GM19035 (cell line): ENCODE results near the gene CELF3.

Experiments
- ATAC-seq: cut with Tn5 transposase; IDR thresholded peaks from one replicate; pipeline ENCODE4 v1.9.1; 2021; ENCODE audit not compliant: unreplicated experiment

Gene CELF3

DNA sequence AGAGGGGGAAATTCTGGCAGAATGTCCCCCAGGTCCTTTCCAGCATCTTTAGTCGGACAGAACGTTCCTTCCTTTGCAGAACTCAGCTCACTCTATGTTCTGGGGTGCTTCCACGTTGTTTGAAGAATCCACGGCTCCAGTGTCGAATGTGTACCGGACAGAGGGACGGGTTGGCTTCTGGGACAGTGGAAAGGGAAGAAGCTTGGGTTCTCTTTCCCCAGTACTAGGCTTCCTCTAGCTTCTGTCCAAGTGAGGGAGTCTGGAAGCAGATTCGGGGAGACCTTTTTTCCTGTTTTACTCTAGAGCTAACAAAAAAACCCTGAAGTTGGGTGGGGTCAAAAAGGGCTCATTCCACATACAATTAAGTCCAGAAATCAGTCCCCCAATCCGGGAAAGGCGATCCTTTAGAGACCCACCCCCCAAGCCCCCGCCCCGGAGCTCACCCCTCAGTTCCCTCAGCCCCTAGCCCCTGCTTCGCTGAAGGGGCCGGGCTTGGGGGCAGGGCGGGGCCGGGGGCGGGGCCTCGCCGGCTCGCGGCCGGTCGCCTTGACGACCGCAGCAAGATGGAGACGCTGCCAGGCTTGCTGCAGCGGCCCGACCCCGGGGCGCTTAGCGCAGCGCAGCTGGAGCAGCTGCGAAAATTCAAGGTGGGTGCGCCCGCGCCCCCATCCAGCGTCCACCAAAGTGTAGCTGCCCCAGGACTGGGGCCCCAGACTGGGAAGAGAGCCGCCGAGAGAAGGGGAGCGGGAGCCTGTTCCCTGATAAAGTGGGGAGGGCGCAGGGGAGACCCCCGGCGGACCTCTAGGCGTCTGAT, 4.6 kb upstream of the CELF3 start, which contains the start of gene RIIAD1:
TSS of gene RIIAD1 (plus strand) at position 549 of the 814 bp plus-strand sequence. CDS start at position 564, 15 bp downstream.
- no peak for ATAC-seq

DNA sequence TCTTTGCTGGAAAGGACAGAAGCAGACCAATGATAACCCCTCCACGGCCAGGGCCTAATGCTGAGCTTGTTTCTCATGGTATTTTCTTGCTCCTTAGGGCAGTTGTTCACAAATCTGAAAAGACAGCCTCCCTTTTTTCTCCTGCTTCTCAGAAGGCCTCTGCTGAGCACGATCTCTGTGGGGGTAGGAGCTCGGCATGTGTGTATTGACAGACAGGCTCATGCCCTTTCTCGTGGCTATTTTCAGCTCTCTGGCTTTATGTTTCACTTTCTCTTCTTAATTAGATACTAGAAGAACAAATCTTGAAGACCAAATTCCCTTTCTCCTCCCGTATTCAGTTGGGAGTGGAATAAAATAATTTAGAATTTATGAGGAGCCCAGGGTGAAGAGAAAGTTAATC, 4.0 kb upstream of the CELF3 start:
- no peak for ATAC-seq

GRCh38 chr1:151720125-151720524, 3.5 kb upstream of the CELF3 start:
- ATAC-seq = no peak

- ATAC-seq = no peak
Measured at GRCh38 chr1:151718666-151719065, 2.1 kb upstream of the CELF3 start.

DNA sequence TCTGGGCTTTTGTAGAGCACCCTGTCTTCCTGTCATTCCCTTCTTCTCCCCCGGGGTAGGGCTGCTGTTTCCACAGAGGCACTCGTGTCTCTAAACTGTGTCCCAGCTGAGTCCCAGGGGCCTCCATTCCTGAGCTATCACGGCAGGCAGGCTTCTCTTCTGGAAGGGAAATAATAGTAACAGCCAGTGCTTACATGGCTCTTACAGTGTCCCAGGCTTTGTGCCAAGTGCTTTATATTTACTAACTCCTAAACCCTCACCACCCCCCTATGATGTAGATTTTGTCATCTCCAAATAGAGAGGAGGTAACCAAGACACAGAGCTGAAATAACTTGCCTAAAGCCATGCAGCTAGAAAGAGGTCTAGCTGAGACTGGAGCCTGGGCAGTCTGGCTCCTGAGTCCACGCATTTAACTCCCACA, 1.4 kb upstream of the CELF3 start:
- ATAC-seq = no peak

GRCh38 chr1:151716405-151716762, 219 bp downstream of the CELF3 start:
- ATAC-seq = no peak

GRCh38 chr1:151715726-151716404, 738 bp downstream of the CELF3 start:
- ATAC-seq = no peak

DNA sequence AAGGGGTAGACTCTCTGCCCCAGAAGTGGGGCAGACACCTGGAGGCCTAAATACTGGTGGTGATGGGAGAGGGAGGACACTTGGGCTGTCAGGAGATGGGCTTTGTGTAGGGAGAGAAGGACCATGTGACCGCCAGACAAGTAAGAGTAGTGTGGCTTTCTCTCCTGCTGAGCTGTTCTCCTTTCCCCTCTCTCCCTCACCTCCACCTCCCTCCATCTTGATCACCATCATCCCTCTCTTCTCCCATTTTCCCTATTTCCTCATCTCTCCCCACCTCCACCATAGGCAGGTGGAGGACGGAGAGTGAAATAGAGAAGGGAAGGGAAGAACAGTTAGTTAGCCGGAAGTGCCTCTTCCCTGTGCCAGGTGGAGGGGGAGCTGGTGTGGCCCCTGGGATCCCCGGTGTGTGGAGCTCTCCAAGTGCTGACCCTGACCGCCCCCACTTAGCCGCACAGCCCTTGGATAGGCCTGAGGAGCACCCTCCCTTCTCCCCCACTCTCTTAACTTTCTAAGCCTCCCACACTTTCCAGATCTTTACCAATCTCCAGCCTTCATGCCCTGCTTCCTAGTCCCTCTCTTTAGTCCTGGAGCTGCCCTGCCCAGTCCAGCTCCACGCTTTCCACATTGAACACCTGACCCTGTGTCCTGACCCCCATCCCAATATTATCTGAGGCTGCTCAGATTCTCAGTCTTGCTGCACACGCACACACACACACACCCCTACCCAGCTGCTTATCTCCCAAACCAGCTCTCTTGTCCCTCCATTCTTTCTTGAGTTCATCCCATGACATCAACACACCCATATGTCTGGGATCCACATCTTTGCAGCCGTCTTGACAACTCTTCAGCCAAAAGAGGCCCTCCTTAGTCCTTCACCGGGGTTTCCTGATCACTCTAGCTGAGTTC, 1.5 kb downstream of the CELF3 start:
- no peak for ATAC-seq

DNA sequence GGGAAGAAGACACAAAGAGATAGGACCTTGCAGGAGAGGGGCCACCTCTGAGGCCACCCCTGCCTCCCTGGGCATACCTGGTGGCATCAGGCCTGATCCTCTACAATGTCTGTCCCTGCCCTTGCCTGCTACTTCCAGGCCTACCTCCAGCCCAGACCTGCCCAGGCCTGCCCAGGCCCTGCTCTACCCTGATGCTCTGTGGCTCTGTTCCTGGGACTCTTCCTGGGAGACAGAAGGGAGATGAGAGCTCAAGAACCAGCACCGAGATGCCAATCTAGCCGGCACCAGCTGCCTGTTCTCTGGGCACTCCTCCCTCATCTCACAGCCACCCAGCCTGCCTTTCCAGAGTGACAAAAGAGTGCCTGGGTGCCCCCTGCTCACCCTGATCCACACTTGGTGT, 2.7 kb downstream of the CELF3 start:
- no peak for ATAC-seq

GRCh38 chr1:151713044-151713443, 3.6 kb downstream of the CELF3 start:
- ATAC-seq = no peak

- ATAC-seq = no peak
Measured at GRCh38 chr1:151711951-151712350, 4.7 kb downstream of the CELF3 start.

DNA sequence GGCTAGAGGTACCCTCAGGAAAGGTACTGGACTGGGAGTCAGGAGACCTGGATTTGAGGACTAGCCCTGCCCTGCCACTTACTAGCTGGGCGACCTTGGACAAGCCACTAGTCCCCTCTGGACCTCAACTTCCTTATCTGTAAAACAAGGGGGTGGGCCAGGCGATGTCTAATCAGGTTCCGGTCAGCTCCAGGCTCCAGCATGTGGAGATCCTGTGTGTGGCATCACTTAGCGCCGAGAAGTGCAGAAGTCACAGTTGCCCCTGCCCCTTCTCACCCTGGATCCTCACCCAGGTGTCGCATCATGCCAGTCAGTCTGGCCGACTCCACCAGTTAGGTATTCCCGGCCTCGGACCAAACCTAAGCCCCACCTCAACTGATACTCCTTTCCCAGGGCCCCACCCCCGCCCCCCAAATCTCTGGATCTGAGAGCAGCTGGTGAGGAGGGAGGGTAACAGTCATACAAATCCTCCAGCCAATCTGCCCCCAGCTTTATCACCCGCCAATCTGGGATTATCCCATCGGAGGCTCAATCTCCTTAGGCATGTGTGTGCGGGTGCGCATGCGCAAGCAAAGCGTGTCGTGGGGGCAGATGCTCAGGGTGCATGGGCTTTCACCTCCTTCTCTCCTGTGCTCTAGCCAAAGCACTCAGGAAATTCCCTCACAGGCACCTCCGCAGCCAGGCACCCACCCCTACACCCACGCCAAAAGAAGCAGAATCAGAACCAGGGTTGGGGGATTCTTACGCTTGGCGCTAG, 5.4 kb downstream of the CELF3 start:
- ATAC-seq = no peak

DNA sequence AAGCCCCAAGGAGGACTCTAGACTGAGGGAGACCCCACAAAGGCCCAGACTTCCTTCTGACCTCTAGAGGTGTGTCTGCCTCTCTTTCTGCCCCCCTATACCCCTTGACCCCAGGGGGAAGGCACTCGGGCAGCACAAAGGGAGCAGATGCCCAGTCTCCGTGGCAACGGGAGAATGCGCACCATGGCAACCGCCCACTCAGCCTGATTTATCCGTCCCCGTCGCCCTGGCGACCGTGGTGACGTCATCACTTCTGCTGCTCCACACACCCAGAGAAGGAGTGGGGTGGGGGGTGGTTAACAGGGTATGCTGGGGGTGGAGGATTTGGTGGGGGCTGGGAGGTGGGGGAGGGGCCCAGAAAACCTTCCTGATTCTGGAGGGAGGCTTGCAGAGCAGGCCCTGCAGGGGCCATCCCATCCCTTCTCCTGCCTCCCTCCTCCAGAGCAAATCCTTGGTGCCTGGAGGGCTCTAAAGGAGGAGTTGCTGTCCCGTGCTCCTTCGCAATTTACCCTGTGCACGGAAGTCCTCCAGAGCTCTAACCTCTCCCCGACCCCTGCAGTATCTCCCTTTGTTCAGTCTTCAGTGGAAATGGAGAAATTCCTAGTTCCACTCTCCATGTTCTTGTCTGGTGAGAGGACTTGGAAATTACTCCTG, 6.3 kb downstream of the CELF3 start:
- no peak for ATAC-seq

GRCh38 chr1:151708891-151709290, 7.7 kb downstream of the CELF3 start:
- no peak for ATAC-seq

- ATAC-seq = no peak
Measured at GRCh38 chr1:151707541-151708065, 9.0 kb downstream of the CELF3 start.

DNA sequence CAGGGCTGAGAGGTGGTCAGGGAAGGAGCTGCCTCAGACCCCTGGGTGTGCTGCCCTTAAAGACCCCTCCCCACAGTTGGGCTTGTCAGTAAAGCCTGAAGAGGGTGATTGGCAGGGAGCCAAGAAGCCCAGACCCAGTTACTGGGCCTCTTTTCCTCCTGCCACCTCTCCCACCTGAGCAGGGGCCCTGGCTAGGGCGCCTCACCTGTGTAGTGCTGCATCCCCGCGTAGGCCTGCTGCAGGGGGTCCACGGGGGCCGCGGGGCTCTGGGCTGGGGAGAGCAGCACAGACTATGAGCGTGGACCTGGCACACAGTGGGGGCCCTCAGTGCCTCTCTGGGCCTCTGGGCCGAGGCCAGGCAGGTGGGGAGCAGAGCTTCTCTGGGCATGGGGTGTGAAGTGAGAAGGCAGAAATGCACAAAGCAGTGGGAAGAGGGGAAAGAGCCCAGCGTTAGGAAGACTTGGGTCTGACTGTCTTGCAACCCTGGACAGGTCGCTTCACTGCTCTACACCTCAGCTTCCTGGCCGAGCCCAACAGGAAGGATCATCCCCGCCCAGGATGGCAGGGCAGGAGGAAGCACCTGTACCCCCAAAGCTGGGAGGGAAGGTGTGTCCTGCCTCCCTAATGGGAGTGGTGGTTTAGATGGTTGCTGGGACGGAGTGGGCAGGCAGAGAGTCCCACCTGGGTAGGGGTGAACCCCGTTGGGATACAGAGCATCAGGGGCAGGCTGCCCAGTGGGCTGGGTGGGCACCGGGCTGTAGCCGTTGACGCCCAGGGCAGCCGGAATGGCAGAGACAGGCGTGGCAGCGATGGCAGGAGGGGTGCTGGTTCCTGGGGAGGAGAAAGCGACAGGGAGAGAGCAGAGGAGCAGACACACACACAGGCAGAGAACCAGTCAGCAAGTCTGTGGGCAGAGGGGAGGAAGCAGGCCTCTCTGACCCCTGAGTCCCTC, 9.9 kb downstream of the CELF3 start:
- no peak for ATAC-seq

DNA sequence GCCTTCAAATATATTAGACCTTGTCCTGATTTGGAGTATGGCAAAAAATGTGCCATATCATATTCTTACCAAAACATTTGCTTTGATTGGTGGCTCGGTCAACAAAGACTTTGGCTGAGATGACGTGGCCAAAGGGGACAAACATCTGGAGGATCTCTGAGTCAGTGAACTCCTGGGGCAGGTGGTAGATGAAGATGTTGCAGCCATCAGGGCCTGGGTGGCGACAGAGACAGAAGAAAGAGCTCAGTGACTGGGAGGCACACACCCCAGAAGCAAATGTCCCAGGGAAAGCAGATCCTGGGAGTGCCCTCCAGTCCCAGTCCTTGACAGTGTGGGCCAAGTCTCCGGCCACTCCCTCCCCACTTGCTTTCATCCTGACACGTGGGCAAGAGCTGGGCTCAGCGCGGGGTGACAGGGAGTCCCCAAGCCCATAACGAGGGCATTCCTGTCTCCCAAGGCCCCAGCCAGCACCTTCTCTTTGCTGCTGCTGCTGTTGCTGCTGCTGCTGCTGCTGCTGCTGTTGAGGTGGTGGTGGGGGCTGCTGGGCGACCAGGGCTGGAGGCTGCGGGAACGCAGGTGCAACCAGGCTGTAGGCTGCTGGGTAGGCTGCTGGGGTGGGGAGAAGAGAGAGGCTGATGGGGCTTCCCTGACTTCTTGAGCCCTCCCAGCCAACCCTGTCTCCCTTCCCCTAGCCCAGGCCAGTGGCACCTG, 10.7 kb downstream of the CELF3 start:
- ATAC-seq = no peak

- no peak for ATAC-seq
Measured at GRCh38 chr1:151705146-151705545, 11.5 kb downstream of the CELF3 start.
